MM.1S (cell line): ENCODE measurements around the gene CTRL.

ENCODE experiments used
- CTCF ChIP-seq: fragments of 300-600 bp; sonication (generic); IDR thresholded peaks from 2 replicates; pipeline ENCODE4 v1.5.1; 2016; ENCODE audit warnings: antibody characterized with exemption, low read length, mixed read lengths
- EZH2 ChIP-seq: fragments of 300-600 bp; sonication (generic); optimal IDR thresholded peaks from 2 replicates; pipeline ENCODE3; 2017; ENCODE audit warnings: low read depth, mild to moderate bottlenecking, antibody characterized with exemption, low read length, mixed read lengths
- EZH2phosphoT487 ChIP-seq: fragments of 300-600 bp; sonication (generic); IDR thresholded peaks from 2 replicates; pipeline ENCODE4 v1.6.1; 2018; ENCODE audit warnings: antibody characterized with exemption, low read length

- no peak for TF ChIP-seq EZH2phosphoT487
- TF ChIP-seq CTCF = no peak
- no peak for TF ChIP-seq EZH2
These were observed 9.4 kb downstream of the CTRL start for GRCh38 chr16:67922221-67922620.
